HCT116 (cell line): ENCODE measurements around the gene AP1S1. TPM values are rescaled to one million over a fixed set of nuclear protein-coding genes. Genes with fewer than 3 reads are reported as not detected.

Experiments used
- ATAC-seq: fragments of 200-7000 bp; cut with Tn5 transposase; 2 replicates; pipeline ENCODE4 v1.9.1; 2020; ENCODE audit warnings: mild to moderate bottlenecking, moderate library complexity
- BruUV-seq: library from RNA; stranded (reverse); fragments of 400-500 nt; replicated peaks from 2 replicates; lab custom pipeline; 2021; lab: Mats Ljungman, UMichigan
- CTCF ChIA-PET: fragments of 300-600 bp; sonication (Branson Sonifier 250); formaldehyde crosslinking; loops from one replicate; lab custom pipeline; 2021; ENCODE audit warnings: antibody characterized with exemption; lab: Charles Lee
- POLR2A ChIA-PET: fragments of 300-600, 350-600 bp; sonication (Branson Sonifier 250); formaldehyde crosslinking; loops from one replicate; lab custom pipeline; 2021; ENCODE audit warnings: antibody characterized with exemption; lab: Charles Lee
- RAD21 ChIA-PET, 2 experiments: fragments of 300-600 bp; sonication (Branson Sonifier 250); formaldehyde crosslinking; loops; one replicate each; lab custom pipeline; 2023; ENCODE audit warnings: low total read pairs in 2 of 2; ENCODE audit not compliant: uncharacterized antibody in 2 of 2, unreplicated experiment in 2 of 2, low non-redundant PET in 1 of 2; lab: Charles Lee
- DNase-seq: peaks from one replicate; pipeline ENCODE4 v3.0.0-alpha.2; 2010; ENCODE audit warnings: low read depth, low spot score
- H2AFZ ChIP-seq: fragments of 200-600 bp; shearing (Covaris generic), sonication (generic); 2 replicates; pipeline ENCODE4 v1.6.1; 2017; ENCODE audit warnings: low read depth, mixed run types, mixed read lengths, antibody characterized with exemption, low read length; ENCODE audit not compliant: poor library complexity, severe bottlenecking
- H3K27ac ChIP-seq: 2 replicates; pipeline ENCODE4 v1.5.1; 2012; ENCODE audit warnings: low read depth, low read length
- H3K27me3 ChIP-seq: fragments of 200-600 bp; sonication (generic); 2 replicates; pipeline ENCODE4 v1.6.1; 2016; ENCODE audit warnings: mixed run types, low read length, mixed read lengths; ENCODE audit not compliant: insufficient read depth
- H3K36me3 ChIP-seq, 2 experiments: fragments of 200-500 bp in 1 of 2; fragments of 200-600 bp in 1 of 2; sonication (Bioruptor generic) in 1 of 2; sonication (generic) in 1 of 2; 2 replicates each; pipeline versions ENCODE4 v1.5.1 to v1.6.1; 2014 to 2016; ENCODE audit warnings: low read length in 2 of 2, inconsistent platforms in 1 of 2, mixed read lengths in 1 of 2, mixed run types in 1 of 2; ENCODE audit not compliant: insufficient read depth in 2 of 2, control insufficient read depth in 1 of 2
- H3K4me1 ChIP-seq, 2 experiments: fragments of 200-600 bp in 1 of 2; sonication (generic) in 1 of 2; 2 replicates each; pipeline versions ENCODE4 v1.5.1 to v1.6.1; 2012 to 2017; ENCODE audit warnings: low read length in 2 of 2, inconsistent platforms in 1 of 2, mild to moderate bottlenecking in 1 of 2, mixed read lengths in 1 of 2, mixed run types in 1 of 2, moderate library complexity in 1 of 2; ENCODE audit not compliant: insufficient read depth in 2 of 2, control insufficient read depth in 1 of 2
- H3K4me2 ChIP-seq: fragments of 200-600 bp; sonication (generic); 2 replicates; pipeline ENCODE4 v1.6.1; 2017; ENCODE audit warnings: mixed run types, low read length, mixed read lengths
- H3K4me3 ChIP-seq, 2 experiments: fragments of 200-600 bp in 1 of 2; sonication (generic) in 1 of 2; replicated peaks in 1 of 2; 2 replicates each; pipeline ENCODE4 v1.5.1; 2011 to 2016; ENCODE audit warnings: low read length in 2 of 2, control low read depth in 1 of 2, low read depth in 1 of 2, mild to moderate bottlenecking in 1 of 2, mixed read lengths in 1 of 2, mixed run types in 1 of 2
- H3K79me2 ChIP-seq: fragments of 200-600 bp; sonication (generic); 2 replicates; pipeline ENCODE4 v1.6.1; 2017; ENCODE audit warnings: mild to moderate bottlenecking, mixed run types, low read length, moderate library complexity, mixed read lengths; ENCODE audit not compliant: insufficient read depth
- H3K9ac ChIP-seq: fragments of 200-600 bp; sonication (generic); 2 replicates; pipeline ENCODE4 v1.6.1; 2016; ENCODE audit warnings: low read length, mixed read lengths
- H3K9me2 ChIP-seq: fragments of 200-600 bp; sonication (generic), shearing (Covaris generic); 2 replicates; pipeline ENCODE4 v1.6.1; 2017; ENCODE audit warnings: mixed run types, mild to moderate bottlenecking, moderate library complexity; ENCODE audit not compliant: insufficient read depth
- H3K9me3 ChIP-seq, 2 experiments: fragments of 200-500 bp in 1 of 2; fragments of 200-600 bp in 1 of 2; sonication (Bioruptor generic) in 1 of 2; sonication (generic) in 1 of 2; 2 replicates each; pipeline ENCODE4 v1.6.1; 2014 to 2017; ENCODE audit warnings: low read length in 2 of 2, mixed read lengths in 2 of 2, inconsistent platforms in 1 of 2, low read depth in 1 of 2, mild to moderate bottlenecking in 1 of 2, mixed run types in 1 of 2, moderate library complexity in 1 of 2; ENCODE audit not compliant: control insufficient read depth in 1 of 2, insufficient read depth in 1 of 2
- H4K20me1 ChIP-seq: fragments of 200-600 bp; sonication (generic), shearing (Covaris generic); 2 replicates; pipeline ENCODE4 v1.6.1; 2017; ENCODE audit warnings: mixed run types, mild to moderate bottlenecking, moderate library complexity; ENCODE audit not compliant: insufficient read depth
- CBX3 ChIP-seq: IDR thresholded peaks from 2 replicates; pipeline ENCODE4 v1.6.1; 2012; ENCODE audit warnings: low read depth
- CEBPB ChIP-seq: IDR thresholded peaks from 2 replicates; pipeline ENCODE4 v1.6.1; 2012; ENCODE audit warnings: low read depth
- EGR1 ChIP-seq: IDR thresholded peaks from 2 replicates; pipeline ENCODE4 v1.6.1; 2012; ENCODE audit warnings: low read depth
- ELF1 ChIP-seq: IDR thresholded peaks from 2 replicates; pipeline ENCODE4 v1.6.1; 2012; ENCODE audit warnings: low read depth, borderline replicate concordance
- EZH2 ChIP-seq: fragments of 200-600 bp; sonication (generic); IDR thresholded peaks from 2 replicates; pipeline ENCODE4 v1.6.1; 2017; ENCODE audit warnings: antibody characterized with exemption, mixed run types
- EZH2phosphoT487 ChIP-seq: fragments of 200-600 bp; IDR thresholded peaks from 2 replicates; pipeline ENCODE4 v1.6.1; 2018; ENCODE audit warnings: antibody characterized with exemption, borderline replicate concordance
- FOSL1 ChIP-seq: IDR thresholded peaks from 2 replicates; pipeline ENCODE4 v1.6.1; 2012; ENCODE audit warnings: low read depth
- JUND ChIP-seq: IDR thresholded peaks from 2 replicates; pipeline ENCODE4 v1.6.1; 2012
- POLR2A ChIP-seq: IDR thresholded peaks from 2 replicates; pipeline ENCODE4 v1.7.0; 2011; ENCODE audit warnings: borderline replicate concordance; ENCODE audit not compliant: insufficient read depth, insufficient read length; ENCODE audit errors: extremely low read depth
- POLR2AphosphoS5 ChIP-seq: IDR thresholded peaks from 2 replicates; pipeline ENCODE4 v1.6.1; 2011; ENCODE audit warnings: mild to moderate bottlenecking, low read depth, low read length, moderate library complexity
- RAD21 ChIP-seq: IDR thresholded peaks from 2 replicates; pipeline ENCODE4 v1.6.1; 2012; ENCODE audit warnings: low read depth, mild to moderate bottlenecking
- SIN3A ChIP-seq: IDR thresholded peaks from 2 replicates; pipeline ENCODE4 v1.6.1; 2012; ENCODE audit warnings: low read depth
- SRF ChIP-seq: IDR thresholded peaks from 2 replicates; pipeline ENCODE4 v1.6.1; 2012; ENCODE audit warnings: low read depth
- TCF7L2 ChIP-seq: IDR thresholded peaks from 2 replicates; pipeline ENCODE4 v1.7.0; 2011; ENCODE audit warnings: borderline replicate concordance, inconsistent platforms; ENCODE audit not compliant: insufficient read depth, insufficient read length; ENCODE audit errors: extremely low read depth
- YY1 ChIP-seq: IDR thresholded peaks from 2 replicates; pipeline ENCODE4 v1.6.1; 2011; ENCODE audit warnings: low read length, low read depth, moderate library complexity, mild to moderate bottlenecking; ENCODE audit not compliant: insufficient replicate concordance; ENCODE audit errors: extremely low read depth
- ZFX ChIP-seq: fragments of 450-650 bp; IDR thresholded peaks from 2 replicates; pipeline ENCODE4 v1.6.1; 2017
- ZNF274 ChIP-seq: fragments of 200-500 bp; sonication (Bioruptor generic); IDR thresholded peaks from 2 replicates; pipeline ENCODE4 v1.6.1; 2014; ENCODE audit warnings: mild to moderate bottlenecking, low read depth, low read length, inconsistent platforms
- intact Hi-C: fragments of 100-400 bp; cut with micrococcal nuclease; formaldehyde crosslinking; loops from 2 replicates; pipeline ENCODE4 v1.10.0; 2022
- total RNA-seq: library from RNA; stranded (reverse); gene quantifications from one replicate; pipeline ENCODE4 v1.2.1, GENCODE V29; 2021; ENCODE audit not compliant: unreplicated experiment
- TF ChIP-seq, protein P1 (sequence below): IDR thresholded peaks from 2 replicates; pipeline ENCODE4 v1.6.1; 2012; ENCODE audit warnings: low read depth
- TF ChIP-seq, protein P2 (sequence below): IDR thresholded peaks from 2 replicates; pipeline ENCODE4 v1.6.1; 2012
- TF ChIP-seq, protein P3 (sequence below): IDR thresholded peaks from 2 replicates; pipeline ENCODE4 v1.6.1; 2011; ENCODE audit warnings: mild to moderate bottlenecking, low read length, moderate library complexity; ENCODE audit not compliant: insufficient replicate concordance; ENCODE audit errors: extremely low read depth

Gene AP1S1
- total RNA-seq, 1 experiment from 2014 or later: 130 TPM

DNA sequence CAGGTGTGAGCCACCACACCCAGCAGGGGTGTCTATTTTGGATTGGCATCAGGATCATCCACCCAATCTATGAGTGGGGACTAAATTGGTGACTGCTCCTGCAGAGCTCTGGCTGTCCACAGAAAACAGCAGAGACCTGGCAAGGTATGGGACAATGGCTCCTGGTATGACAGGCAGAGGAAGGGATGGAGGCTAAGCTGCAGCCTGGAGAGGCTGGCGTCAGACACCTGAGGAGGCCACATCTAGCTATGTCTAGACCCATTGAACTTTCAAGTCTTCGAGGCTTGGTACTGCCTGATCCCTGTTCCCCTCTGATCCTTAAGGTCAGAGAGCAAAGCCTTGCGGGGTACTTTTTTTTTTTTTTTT, 30.6 kb upstream of the AP1S1 start:
- Histone ChIP-seq H4K20me1 (no peaks in the 10 kb centered on the region), H3K9me2 (no peaks in the 10 kb centered on the region), H3K9me3 (no peaks in the 10 kb centered on the region), H3K4me1 (peaks cover 63 to 99% of the 10 kb centered on the region in 2 experiments), H3K27ac (no peak overlapping the region), H3K4me3 (no peak overlapping the region), H3K79me2 (no peaks in the 10 kb centered on the region), H3K4me2 (peak overlapping the region; percentile 1; the same call in 1 of the 2 replicates), H3K36me3 (no peaks in the 10 kb centered on the region), H3K9ac (no peak overlapping the region), H2AFZ (no peak overlapping the region), H3K27me3 (no peaks in the 10 kb centered on the region)
- ChIA-PET RAD21 (no interaction called here), CTCF (interaction anchor here (1.5 to 2.2 kb wide), 3 partner anchors 14 to 46 kb away, joined by 3 to 13 read pairs (median 5); no protein-coding TSS in a partner anchor), POLR2A (interaction anchor here (0.7 to 2.8 kb wide), 2 partner anchors 14 to 186 kb away, joined by 4 to 8 read pairs; no protein-coding TSS in a partner anchor)
- ATAC-seq (no peak), DNase-seq (no peak)
- BruUV-seq: no TSS peak
- intact Hi-C loops: no loop called here
- TF ChIP-seq JUND (no peak), TCF7L2 (no peak), CEBPB (no peak), YY1 (no peak), EZH2 (no peak), ZNF274 (no peak), SRF (no peak), EGR1 (no peak), ZFX (no peak), SIN3A (no peak), CBX3 (no peak), RAD21 (no peak), POLR2A (no peak), FOSL1 (no peak), ELF1 (no peak), EZH2phosphoT487 (no peak), POLR2AphosphoS5 (no peak)
- TF ChIP-seq, protein P1, sequence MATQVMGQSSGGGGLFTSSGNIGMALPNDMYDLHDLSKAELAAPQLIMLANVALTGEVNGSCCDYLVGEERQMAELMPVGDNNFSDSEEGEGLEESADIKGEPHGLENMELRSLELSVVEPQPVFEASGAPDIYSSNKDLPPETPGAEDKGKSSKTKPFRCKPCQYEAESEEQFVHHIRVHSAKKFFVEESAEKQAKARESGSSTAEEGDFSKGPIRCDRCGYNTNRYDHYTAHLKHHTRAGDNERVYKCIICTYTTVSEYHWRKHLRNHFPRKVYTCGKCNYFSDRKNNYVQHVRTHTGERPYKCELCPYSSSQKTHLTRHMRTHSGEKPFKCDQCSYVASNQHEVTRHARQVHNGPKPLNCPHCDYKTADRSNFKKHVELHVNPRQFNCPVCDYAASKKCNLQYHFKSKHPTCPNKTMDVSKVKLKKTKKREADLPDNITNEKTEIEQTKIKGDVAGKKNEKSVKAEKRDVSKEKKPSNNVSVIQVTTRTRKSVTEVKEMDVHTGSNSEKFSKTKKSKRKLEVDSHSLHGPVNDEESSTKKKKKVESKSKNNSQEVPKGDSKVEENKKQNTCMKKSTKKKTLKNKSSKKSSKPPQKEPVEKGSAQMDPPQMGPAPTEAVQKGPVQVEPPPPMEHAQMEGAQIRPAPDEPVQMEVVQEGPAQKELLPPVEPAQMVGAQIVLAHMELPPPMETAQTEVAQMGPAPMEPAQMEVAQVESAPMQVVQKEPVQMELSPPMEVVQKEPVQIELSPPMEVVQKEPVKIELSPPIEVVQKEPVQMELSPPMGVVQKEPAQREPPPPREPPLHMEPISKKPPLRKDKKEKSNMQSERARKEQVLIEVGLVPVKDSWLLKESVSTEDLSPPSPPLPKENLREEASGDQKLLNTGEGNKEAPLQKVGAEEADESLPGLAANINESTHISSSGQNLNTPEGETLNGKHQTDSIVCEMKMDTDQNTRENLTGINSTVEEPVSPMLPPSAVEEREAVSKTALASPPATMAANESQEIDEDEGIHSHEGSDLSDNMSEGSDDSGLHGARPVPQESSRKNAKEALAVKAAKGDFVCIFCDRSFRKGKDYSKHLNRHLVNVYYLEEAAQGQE: no peak
- TF ChIP-seq, protein P2, sequence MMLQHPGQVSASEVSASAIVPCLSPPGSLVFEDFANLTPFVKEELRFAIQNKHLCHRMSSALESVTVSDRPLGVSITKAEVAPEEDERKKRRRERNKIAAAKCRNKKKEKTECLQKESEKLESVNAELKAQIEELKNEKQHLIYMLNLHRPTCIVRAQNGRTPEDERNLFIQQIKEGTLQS: no peak
- TF ChIP-seq, protein P3, sequence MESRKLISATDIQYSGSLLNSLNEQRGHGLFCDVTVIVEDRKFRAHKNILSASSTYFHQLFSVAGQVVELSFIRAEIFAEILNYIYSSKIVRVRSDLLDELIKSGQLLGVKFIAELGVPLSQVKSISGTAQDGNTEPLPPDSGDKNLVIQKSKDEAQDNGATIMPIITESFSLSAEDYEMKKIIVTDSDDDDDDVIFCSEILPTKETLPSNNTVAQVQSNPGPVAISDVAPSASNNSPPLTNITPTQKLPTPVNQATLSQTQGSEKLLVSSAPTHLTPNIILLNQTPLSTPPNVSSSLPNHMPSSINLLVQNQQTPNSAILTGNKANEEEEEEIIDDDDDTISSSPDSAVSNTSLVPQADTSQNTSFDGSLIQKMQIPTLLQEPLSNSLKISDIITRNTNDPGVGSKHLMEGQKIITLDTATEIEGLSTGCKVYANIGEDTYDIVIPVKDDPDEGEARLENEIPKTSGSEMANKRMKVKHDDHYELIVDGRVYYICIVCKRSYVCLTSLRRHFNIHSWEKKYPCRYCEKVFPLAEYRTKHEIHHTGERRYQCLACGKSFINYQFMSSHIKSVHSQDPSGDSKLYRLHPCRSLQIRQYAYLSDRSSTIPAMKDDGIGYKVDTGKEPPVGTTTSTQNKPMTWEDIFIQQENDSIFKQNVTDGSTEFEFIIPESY: no peak
